Eye (tissue), 1 donor: Measurements from ENCODE around the gene SMARCA1.
A peak's percentile ranks its signal among the peaks of the same experiment; 100 is the strongest.
"Not testable (repeated sequence)": the region's sequence is repeated elsewhere in the genome, so short reads cannot be mapped to it uniquely, and the experiment has no call there.

Source experiments
- DNase-seq: peaks from one replicate; pipeline ENCODE4 v3.0.0-alpha.2; 2015

SMARCA1 gene, protein sequence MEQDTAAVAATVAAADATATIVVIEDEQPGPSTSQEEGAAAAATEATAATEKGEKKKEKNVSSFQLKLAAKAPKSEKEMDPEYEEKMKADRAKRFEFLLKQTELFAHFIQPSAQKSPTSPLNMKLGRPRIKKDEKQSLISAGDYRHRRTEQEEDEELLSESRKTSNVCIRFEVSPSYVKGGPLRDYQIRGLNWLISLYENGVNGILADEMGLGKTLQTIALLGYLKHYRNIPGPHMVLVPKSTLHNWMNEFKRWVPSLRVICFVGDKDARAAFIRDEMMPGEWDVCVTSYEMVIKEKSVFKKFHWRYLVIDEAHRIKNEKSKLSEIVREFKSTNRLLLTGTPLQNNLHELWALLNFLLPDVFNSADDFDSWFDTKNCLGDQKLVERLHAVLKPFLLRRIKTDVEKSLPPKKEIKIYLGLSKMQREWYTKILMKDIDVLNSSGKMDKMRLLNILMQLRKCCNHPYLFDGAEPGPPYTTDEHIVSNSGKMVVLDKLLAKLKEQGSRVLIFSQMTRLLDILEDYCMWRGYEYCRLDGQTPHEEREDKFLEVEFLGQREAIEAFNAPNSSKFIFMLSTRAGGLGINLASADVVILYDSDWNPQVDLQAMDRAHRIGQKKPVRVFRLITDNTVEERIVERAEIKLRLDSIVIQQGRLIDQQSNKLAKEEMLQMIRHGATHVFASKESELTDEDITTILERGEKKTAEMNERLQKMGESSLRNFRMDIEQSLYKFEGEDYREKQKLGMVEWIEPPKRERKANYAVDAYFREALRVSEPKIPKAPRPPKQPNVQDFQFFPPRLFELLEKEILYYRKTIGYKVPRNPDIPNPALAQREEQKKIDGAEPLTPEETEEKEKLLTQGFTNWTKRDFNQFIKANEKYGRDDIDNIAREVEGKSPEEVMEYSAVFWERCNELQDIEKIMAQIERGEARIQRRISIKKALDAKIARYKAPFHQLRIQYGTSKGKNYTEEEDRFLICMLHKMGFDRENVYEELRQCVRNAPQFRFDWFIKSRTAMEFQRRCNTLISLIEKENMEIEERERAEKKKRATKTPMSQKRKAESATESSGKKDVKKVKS

DNA sequence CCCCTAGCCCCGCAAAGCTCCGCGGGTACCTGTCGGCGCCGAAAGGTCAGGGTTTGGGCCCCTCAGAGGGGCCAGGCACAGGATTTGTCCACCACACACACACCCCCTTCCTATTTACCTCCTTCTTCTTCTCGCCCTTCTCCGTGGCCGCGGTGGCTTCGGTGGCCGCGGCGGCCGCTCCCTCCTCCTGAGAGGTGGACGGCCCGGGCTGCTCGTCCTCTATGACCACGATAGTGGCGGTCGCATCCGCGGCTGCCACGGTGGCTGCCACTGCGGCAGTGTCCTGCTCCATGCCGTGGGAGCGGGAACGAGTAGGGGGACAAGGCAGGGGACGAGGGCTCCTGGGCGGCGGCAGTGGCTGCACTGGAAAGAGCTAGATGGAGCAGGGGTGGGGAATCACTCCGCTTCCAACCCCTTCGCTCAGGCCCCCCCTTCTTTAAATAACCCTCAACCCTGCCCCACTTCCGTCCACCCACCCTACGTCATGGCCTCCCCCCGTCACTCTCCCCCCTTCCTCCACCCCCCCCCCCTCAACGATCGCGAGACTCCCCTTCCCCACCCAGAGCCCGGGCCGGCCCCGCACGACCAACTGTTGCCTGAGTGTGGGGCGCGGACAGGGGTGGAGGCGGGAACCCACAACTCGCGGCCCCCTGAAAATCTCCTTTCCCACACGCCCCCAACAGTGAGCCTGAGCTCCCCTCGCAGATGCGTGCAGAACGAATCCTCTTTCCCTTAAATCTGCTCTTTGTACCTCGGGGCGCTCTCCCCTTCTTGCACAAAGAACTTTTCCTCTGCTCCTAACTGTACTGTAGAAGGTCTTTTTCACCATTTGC lies at the start of gene SMARCA1:
Gene SMARCA1, minus strand, starts transcription at position 412 of the 833 bp plus-strand sequence. Its CDS starts 120 bp downstream, at position 292.
- DNase-seq, result peak; percentile 85

DNA sequence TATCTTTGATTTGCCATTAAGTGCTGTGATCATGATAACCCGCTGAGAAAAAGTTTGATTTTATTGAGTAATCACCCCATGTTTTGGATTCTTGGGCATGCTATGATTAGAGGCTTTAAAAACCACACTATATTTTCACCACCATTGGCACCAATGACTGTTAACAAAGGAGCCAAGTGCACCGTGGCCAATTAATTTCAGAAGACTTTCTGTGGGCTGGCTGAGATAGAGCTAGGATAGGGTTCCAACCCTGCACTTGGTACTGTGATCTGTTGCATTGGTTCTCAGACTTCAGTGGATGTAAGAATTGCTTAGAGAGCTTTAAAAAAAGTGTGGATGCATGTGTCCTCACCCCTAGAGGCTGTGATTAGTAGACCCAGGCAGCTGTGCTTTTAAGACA lies 49.1 kb upstream of the SMARCA1 start:
- DNase-seq, result no peak

DNA sequence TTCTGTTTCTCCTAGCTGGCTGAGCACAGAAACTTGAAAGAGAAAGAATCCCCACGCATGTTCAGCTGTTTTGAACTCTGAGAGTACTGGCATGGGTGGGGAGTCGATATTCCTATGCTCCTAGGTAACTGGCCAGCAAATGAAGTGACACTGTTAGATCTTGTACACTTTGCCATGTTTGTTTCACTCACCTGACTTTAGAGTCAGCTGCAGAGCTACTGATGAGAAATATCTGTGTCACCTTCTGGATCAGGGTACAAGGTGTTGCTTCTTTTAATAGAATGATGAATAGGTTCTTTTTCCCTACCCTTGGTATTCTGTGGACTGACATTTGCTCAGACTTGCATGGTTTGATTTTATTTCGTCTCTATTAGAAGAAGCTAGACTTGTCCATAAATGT lies 45.1 kb upstream of the SMARCA1 start:
- no peak for DNase-seq

DNA sequence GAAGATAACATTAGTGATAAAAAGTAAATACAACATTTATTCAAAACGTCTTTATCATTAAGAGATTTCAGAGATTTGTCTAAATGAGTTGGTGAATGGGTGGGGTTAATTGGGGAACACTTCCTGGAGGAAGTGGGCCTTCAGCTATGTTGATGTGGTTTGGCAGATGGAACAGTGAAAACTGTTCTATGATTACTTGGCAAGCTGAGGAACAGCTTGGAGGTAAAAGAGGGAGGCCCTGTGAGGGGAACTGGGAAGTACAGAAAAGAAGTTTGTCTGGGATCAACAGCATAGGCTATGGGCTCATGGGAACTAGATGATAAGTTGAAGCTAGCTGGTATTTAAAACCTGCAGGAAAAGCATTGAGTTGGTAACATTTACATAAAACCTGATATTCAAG lies 42.8 kb upstream of the SMARCA1 start:
- no peak for DNase-seq

DNA sequence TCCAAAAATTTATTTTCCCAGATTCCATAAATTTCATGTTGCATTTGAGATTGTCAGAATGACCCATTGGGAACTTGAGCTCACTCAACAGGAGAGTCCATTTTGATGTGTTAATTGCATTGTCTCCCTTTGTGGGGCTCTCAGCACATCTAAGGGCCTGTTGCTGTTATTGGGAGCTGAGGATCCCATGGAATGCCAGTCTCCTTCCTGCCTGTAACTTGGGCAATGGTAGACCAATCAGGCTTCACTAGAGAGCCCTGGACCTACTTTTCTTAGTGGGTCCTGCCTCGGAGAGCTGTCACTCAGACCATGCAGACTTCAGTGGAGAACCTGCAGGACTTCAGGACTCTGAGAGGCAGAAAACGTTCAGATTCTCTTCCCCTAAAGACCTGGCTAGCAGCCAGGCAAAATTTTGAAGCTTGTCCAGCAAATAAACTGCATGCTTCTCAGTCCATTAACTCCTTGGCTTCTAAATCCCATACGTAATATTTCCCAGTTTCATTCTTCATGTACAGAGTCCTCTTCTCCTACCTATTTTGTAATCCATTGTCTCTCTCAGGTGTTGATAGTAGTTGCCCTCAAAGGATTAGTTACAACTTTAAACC lies 41.9 kb upstream of the SMARCA1 start:
- DNase-seq, result peak; percentile 30

DNA sequence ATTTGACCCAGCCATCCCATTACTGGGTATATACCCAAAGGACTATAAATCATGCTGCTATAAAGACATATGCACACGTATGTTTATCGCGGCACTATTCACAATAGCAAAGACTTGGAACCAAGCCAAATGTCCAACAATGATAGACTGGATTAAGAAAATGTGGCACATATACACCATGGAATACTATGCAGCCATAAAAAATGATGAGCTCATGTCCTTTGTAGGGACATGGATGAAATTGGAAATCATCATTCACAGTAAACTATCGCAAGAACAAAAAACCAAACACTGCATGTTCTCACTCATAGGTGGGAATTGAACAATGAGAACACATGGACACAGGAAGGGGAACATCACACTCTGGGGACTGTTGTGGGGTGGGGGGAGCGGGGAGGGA lies 41.1 kb upstream of the SMARCA1 start:
- DNase-seq, result not testable (repeated sequence)

DNA sequence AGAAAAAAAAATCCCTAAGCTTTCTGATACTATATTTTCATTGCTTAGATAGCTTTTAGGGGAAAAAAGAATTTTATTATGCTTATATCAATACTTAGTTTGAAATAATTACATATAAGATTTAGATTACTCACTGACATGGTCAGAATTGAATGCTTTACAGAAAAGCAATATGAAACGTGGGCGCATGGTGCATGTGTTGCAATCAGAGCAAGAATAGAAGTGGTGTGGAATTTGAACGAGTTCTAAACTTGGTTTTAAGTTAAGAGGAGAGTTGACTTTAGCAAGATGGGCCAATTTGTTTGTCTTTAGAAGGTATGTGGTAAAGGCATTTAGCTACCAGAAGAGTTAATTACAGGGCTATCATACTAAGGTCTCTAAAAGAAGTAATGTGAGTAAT lies 38.2 kb upstream of the SMARCA1 start:
- no peak for DNase-seq

DNA sequence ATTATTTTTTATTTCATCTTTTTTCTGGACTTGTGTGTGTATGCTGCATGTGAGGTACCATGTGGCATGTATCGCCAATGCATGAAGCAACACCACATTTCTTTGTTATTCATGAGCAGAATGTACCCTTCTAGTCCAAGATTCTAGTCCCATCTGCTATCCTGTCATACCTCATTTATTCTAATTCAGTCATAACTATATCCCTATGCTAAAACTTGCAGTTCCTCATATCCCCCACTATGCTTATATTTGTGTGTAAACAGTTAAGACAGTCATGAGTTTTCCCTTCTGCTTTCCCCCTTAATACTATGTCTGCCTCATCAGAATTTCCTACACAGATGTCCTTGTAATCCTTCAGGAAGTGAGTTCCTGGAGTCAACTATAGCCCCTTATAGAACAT lies 36.5 kb upstream of the SMARCA1 start:
- DNase-seq, result no peak

DNA sequence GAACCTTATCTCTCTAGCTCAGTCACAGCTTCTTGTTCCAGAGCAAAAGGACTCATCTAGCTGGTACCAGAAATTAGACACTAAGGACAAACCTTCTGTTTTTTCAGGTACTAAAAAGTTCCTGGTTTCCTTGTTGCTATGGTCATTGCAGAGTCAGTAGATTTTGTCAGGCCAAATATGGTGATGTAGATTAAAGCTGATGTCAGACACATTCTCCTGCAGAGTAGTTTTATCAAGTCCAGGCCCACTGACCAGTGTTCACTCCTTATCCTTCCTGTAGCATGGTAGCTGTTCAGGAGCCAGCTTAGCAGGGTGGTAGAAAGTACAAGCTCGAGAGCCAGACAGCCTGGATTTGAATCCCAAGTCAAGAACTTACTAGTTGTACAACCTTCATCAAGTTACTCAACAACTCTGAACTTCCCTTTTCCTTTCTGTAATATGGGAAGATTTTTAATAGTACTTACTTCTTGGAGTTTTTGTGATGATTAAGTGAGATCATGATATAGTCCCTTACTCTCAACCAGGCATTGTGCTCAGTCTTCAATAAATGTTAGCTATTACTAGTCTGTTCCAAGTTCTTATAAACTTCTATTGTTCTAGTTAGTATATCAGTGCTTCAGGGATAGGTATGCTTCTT lies 34.7 kb upstream of the SMARCA1 start:
- no peak for DNase-seq

DNA sequence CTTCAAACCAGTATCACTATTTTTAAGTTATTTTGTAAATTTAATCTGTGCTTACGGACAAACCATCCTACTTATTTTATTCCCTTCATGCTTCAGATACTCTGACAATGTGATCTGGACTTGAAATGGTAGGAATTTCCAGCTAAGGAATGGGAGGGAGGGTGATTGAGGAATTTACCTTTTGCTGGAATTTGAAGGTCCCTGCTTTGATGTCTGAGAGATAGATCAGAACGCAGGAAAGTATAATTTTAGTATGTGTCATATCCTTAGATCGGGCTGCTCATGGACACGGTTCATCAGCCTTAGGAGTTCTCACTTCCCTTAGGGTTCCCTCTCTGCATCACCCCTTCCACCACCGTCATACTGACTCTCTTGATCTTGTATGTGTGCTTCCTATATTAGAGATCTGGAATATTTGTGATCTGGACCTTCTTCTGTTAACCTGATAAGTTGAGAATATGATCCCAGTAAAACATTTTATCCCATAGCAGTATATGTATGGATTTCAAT lies 33.6 kb upstream of the SMARCA1 start:
- DNase-seq, result no peak

DNA sequence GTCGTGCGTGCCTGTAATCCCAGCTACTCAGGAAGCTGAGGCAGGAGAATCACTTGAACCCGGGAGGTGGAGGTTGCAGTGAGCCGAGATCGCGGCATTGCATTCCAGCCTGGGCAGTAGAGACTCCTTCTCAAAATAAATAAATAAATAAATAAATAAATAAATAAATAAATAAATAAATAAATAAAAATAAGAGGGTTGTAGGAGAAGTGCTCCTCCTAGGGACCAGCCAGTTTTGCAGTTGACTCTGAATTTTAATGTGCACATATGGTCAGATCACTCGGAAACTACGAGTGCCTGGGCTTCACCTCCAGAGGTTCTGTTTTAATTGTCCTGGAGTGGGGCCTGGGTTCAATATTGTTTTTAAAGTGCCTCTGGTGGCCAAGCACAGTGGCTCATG lies 31.5 kb upstream of the SMARCA1 start:
- DNase-seq, result not testable (repeated sequence)

DNA sequence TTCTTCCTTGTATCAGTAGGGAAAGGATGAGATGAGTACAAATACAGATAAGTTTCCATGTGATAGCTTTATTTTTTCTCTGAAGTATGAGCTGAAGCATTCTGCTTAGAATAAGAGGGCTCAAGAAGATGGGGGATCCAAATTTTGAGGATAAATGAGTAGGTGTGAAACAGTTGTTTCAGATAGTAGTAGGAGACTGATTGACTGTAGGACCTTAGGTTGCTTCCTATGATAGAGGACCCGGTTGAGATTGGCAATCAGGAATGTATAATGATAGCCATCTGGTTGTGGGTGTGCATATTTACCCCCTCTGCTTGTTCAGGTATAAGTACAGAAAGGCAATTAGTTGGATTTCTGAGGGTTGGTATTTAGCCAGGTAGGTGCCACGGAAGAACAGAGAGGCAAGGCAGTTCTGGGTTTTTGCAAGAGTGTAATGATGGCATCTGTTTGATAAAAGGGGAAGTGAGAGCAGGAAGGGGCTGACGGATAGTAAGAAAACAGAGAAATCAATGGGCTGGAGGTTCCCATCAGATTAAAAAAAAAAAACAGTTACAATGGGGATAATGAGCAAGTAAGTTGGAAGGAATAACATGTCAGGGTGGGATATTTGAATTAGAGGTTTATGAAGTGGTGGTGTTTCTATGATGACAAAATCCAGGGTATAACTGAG lies 30.5 kb upstream of the SMARCA1 start:
- DNase-seq, result no peak

DNA sequence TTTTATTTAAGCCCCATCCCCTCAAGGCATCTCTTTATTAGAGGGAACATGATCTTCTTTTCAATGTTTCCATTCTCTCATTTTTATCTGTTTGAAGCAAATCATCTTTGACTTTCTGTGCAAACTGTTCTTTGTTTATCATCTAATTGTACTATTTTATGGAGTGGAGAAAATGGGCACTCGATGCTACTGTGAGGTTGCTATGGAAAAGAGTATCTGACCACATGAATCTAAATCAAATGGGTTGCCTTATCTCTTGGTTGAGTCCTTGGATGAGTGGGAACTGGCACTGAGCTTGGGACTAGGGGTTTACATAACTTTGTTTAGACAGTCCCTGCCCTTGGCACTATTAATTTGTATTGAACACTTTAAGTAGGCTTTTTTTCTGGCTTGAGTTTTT lies 25.8 kb upstream of the SMARCA1 start:
- DNase-seq, result no peak

DNA sequence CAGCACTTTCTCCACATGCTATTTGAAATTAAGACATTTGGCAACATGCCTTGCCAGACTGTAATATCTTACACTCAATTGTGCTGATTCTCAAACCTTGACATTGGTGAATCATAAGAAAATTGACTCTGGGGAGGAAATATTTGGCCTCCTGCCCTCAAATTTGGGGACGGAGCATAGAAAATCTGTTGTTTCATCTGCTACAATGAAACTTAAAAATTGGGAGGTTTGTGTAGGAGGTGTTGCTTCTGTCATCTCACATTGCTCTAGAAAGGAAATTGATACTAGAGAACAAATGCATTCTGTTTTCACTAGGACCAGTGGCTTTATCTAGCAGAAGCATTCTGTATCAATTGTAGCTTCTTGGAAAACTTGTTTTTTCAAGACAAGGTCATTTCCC lies 22.1 kb upstream of the SMARCA1 start:
- DNase-seq, result no peak

DNA sequence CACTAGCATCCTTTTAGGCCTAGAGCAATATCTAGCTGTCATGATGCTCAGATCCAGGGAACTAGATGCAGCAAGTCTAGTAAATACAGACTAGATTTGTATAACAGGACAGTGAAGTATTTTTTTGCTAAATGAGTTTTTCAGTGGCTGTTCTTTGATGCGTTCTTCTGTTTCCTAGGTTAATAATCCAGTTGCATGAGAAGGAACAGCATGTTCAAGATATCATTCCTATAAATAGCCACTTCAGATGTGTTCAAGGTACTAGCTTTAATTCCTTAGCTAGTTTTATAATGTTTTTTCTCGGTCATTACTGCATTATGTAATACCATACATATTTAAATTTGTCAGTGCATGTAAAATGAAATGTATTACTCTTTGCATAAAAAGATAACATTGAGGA lies 21.5 kb upstream of the SMARCA1 start:
- DNase-seq, result no peak

DNA sequence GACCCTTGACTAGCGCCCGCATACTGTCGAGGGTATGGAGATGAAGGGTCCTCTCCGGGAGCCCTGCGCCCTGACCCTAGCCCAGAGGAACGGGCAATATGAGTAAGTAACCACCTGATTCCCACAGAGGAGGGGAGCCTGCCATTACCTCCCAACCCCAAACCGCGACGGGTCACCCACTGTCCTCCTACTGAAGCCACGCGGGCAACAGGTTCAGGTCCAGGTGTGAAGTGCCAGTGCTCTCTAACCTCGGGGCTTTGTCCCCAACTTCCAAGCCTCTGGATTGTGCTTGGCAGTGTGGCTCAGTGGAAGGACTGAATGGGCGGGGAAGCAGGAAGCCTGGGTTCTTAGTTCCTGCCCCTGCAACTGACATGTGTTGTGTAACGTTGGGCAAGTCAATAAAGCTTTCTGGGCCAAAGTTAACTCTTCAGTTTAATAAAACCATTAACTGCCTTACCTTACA lies 17.5 kb upstream of the SMARCA1 start:
- peak; percentile 24 for DNase-seq

DNA sequence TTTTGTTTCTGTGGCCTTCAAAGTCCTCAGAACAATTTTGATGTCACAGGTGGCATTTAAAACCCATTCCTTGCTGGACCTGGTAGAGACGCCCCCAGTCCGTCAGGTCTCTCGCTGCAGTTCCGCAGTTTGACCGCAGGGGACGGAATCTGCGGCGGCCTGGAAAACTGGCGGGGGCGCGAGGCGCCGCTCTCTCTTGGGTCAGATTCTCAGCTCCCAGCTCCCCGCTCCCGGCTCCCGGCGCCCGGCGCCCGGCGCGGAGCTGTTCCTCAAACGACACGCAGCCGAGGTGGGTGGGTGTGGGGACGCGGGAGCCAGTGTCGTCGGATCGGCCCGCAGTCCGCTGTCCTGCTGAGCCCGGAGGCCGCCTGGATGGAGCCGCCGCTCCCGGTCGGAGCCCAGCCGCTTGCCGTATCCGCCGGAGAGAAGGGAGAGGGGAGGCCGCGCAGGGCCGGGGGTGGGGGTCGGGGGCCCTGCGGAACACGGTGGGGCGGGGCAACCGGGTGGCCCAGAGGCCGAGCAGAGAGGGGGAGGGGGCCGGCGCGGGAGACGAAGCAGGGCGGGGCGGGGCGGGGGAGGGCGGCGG lies 16.9 kb upstream of the SMARCA1 start, which contains the start of gene OCRL:
Gene OCRL, plus strand, starts transcription at position 192 of the 586 bp plus-strand sequence. Its CDS starts 181 bp downstream, at position 373.
- peak; percentile 85 for DNase-seq

DNA sequence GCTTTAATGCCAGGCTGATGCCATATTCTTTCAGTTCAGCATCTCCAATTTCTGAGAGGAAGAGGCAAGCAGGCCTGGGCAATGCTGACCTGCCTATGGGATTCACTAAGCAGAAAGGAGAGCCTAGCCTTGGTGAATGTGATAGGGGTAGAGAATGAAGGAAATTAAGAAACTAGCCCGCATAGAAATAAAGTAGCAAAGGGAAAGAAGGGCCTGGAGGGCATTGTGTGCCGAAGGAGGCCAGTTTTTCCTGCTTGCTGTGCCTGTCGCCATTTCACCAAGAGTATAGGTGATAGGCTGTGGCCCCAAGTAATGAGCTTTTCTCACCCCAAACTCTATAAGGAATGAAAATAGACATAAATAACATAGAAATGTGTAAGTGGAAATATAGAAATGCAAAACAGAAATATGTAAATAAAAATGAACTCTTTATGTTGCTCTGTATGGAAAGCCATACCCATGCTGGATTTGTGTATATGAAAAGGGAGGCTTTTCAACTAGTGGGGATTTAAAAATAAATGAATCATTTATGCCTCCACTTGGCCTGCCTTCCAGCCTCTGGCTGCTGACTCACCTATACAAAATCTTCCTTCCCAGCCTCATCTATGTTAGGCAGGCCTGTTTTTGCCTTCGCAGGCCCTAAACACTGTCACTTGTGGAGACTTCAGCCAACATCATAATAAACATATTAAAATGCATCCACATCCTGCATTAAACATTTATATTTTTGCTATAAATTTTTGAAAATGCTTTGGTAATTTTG lies 11.7 kb upstream of the SMARCA1 start:
- no peak for DNase-seq

DNA sequence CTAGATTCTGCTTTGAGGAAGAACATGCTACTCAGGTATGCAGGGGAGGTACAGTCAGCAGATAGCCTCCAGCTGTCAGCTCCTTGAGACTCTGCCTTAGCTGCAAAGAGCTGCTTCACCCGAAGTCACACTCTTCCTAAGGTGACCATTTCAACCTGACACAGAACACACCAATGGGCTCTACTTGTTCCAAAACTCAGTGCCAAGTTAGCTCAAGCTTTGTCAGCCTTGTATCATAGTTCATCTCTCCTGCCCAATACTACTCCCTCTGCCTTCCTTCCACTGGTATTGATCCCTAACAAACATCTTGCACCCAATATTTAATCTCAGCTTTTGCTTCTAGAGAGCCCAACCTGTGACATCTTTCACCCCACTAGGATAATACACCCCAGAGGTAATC lies 7.8 kb upstream of the SMARCA1 start:
- DNase-seq, result no peak
